ENCODE results near the gene SNRNP35.

SNRNP35 gene

GRCh38 chr12:123457980-123458779 is at the start of gene SNRNP35 (continued):
- TF ChIP-seq ZNF449 (tag by site-specific recombination; IDR thresholded peaks at IDR 0.05) (peak; percentile 38; the same call in 1 of the 2 replicates), ZNF248 (tag by site-specific recombination; IDR thresholded peaks at IDR 0.05) (no peak), ZNF629 (tag by site-specific recombination; IDR thresholded peaks at IDR 0.05) (peak; percentile 77), PRDM10 (tag by site-specific recombination; IDR thresholded peaks at IDR 0.05) (peak; percentile 54), ZNF302 (tag by site-specific recombination; IDR thresholded peaks at IDR 0.05; ENCODE audit: low read depth) (no peak; the same call in 1 of the 2 replicates), ZNF10 (tag by site-specific recombination; IDR thresholded peaks at IDR 0.05) (peak; percentile 50; the same call in 1 of the 2 replicates), PATZ1 (tag by site-specific recombination; IDR thresholded peaks at IDR 0.05) (peak; percentile 96), ZNF654 (tag by site-specific recombination; IDR thresholded peaks at IDR 0.05; ENCODE audit: low read depth) (peak; percentile 9; the same call in 1 of the 2 replicates), OSR2 (tag by site-specific recombination; IDR thresholded peaks at IDR 0.05) (peak; percentile 76), ZNF366 (tag by site-specific recombination; conservative IDR thresholded peaks at IDR 0.05) (peak; percentile 99), SP7 (tag by site-specific recombination; IDR thresholded peaks at IDR 0.05) (peak; percentile 90), ZNF639 (tag by site-specific recombination; IDR thresholded peaks at IDR 0.05) (peak; percentile 90), ZNF23 (tag by site-specific recombination; IDR thresholded peaks at IDR 0.05; ENCODE audit: borderline replicate concordance) (no peak), ZSCAN5A (tag by site-specific recombination; IDR thresholded peaks at IDR 0.05) (peak; percentile 93; the same call in 1 of the 2 replicates)
- TF ChIP-seq, protein P1, sequence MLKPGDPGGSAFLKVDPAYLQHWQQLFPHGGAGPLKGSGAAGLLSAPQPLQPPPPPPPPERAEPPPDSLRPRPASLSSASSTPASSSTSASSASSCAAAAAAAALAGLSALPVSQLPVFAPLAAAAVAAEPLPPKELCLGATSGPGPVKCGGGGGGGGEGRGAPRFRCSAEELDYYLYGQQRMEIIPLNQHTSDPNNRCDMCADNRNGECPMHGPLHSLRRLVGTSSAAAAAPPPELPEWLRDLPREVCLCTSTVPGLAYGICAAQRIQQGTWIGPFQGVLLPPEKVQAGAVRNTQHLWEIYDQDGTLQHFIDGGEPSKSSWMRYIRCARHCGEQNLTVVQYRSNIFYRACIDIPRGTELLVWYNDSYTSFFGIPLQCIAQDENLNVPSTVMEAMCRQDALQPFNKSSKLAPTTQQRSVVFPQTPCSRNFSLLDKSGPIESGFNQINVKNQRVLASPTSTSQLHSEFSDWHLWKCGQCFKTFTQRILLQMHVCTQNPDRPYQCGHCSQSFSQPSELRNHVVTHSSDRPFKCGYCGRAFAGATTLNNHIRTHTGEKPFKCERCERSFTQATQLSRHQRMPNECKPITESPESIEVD (tag by site-specific recombination; IDR thresholded peaks at IDR 0.05): peak; percentile 53; the same call in 1 of the 2 replicates
- TF ChIP-seq, protein P2, sequence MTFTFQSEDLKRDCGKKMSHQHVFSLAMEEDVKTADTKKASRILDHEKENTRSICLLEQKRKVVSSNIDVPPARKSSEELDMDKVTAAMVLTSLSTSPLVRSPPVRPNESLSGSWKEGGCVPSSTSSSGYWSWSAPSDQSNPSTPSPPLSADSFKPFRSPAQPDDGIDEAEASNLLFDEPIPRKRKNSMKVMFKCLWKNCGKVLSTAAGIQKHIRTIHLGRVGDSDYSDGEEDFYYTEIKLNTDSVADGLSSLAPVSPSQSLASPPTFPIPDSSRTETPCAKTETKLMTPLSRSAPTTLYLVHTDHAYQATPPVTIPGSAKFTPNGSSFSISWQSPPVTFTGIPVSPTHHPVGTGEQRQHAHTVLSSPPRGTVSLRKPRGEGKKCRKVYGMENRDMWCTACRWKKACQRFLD (tag by site-specific recombination; IDR thresholded peaks at IDR 0.05): no peak
- TF ChIP-seq, protein P3, sequence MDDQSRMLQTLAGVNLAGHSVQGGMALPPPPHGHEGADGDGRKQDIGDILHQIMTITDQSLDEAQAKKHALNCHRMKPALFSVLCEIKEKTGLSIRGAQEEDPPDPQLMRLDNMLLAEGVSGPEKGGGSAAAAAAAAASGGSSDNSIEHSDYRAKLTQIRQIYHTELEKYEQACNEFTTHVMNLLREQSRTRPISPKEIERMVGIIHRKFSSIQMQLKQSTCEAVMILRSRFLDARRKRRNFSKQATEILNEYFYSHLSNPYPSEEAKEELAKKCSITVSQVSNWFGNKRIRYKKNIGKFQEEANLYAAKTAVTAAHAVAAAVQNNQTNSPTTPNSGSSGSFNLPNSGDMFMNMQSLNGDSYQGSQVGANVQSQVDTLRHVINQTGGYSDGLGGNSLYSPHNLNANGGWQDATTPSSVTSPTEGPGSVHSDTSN (CRISPR knock-in tag; IDR thresholded peaks at IDR 0.05): 0 out of 2 replicates have a peak, but pooled peaks have one; percentile 70

Data from HEK293 (cell line).